Subcutaneous abdominal adipose tissue (tissue), 5 donors: ENCODE data around the gene ZPBP2.

Experiments
- H3K27ac ChIP-seq: one replicate; pipeline ENCODE4 v1.7.0; 2013; ENCODE audit warnings: low read depth, mild to moderate bottlenecking, inconsistent platforms, low read length, moderate library complexity
- H3K27me3 ChIP-seq, 5 donors: one replicate each; pipeline ENCODE4 v1.7.0; 2013; ENCODE audit warnings: low read length in 5 of 5, inconsistent platforms in 1 of 5; ENCODE audit not compliant: control insufficient read depth in 5 of 5, insufficient read depth in 4 of 5
- H3K36me3 ChIP-seq, 5 donors: one replicate each; pipeline ENCODE4 v1.7.0; 2013; ENCODE audit warnings: low read length in 5 of 5; ENCODE audit not compliant: control insufficient read depth in 5 of 5, insufficient read depth in 5 of 5
- H3K4me1 ChIP-seq, 5 donors: one replicate each; pipeline ENCODE4 v1.7.0; 2013; ENCODE audit warnings: low read length in 5 of 5, mild to moderate bottlenecking in 3 of 5, moderate library complexity in 1 of 5; ENCODE audit not compliant: control insufficient read depth in 5 of 5, insufficient read depth in 5 of 5
- H3K4me3 ChIP-seq, 5 donors: one replicate each; pipeline ENCODE4 v1.7.0; 2013; ENCODE audit warnings: low read length in 5 of 5, low read depth in 1 of 5
- H3K9ac ChIP-seq, 5 donors: one replicate each; pipeline ENCODE4 v1.7.0; 2013; ENCODE audit warnings: low read length in 5 of 5, mild to moderate bottlenecking in 4 of 5, moderate library complexity in 3 of 5
- H3K9me3 ChIP-seq, 5 donors: one replicate each; pipeline ENCODE4 v1.7.0; 2013; ENCODE audit warnings: low read length in 5 of 5; ENCODE audit not compliant: control insufficient read depth in 5 of 5
- donor health status: healthy.
- donor health status: healthy.
- donor health status: healthy.
- donor health status: healthy.
- donor health status: healthy.

ZPBP2 gene

GRCh38 chr17:39922006-39922405 is 54.0 kb downstream of the ZPBP2 start:
- peak overlapping the region; percentile 97 for H3K27ac ChIP-seq
- H3K9me3 ChIP-seq, result no peaks in the 10 kb centered on the region
- peaks cover 0 to 47% (median 43%) of the 10 kb centered on the region in 5 donors for H3K36me3 ChIP-seq
- H3K9ac ChIP-seq, result peak overlapping the region in 1 of 5 donors; percentile 62
- peaks cover 19 to 76% (median 68%) of the 10 kb centered on the region in 5 donors for H3K4me1 ChIP-seq
- no peaks in the 10 kb centered on the region for H3K27me3 ChIP-seq
- H3K4me3 ChIP-seq, result no peak overlapping the region

GRCh38 chr17:39923230-39923629 is 55.2 kb downstream of the ZPBP2 start:
- peaks cover 19 to 80% (median 75%) of the 10 kb centered on the region in 5 donors for H3K4me1 ChIP-seq
- H3K4me3 ChIP-seq, result peak overlapping the region in 1 of 5 donors; percentile 18
- peak overlapping the region; percentile 97 for H3K27ac ChIP-seq
- peaks cover 0 to 47% (median 43%) of the 10 kb centered on the region in 5 donors for H3K36me3 ChIP-seq
- H3K27me3 ChIP-seq, result no peaks in the 10 kb centered on the region
- peak overlapping the region in 2 of 5 donors; percentile 5 to 89 for H3K9ac ChIP-seq
- H3K9me3 ChIP-seq, result no peaks in the 10 kb centered on the region

GRCh38 chr17:39923836-39924690 is 56.1 kb downstream of the ZPBP2 start:
- Histone ChIP-seq H3K9me3 (no peaks in the 10 kb centered on the region), H3K36me3 (peaks cover 0 to 45% (median 41%) of the 10 kb centered on the region in 5 donors), H3K4me1 (peaks cover 24 to 86% (median 80%) of the 10 kb centered on the region in 5 donors), H3K9ac (peak overlapping the region in 4 of 5 donors; percentile 26 to 94 (median 70)), H3K27ac (peak overlapping the region; percentile 97), H3K27me3 (no peaks in the 10 kb centered on the region), H3K4me3 (peak overlapping the region in 2 of 5 donors; percentile 13 to 82)

GRCh38 chr17:39924691-39925055 is 56.7 kb downstream of the ZPBP2 start:
- Histone ChIP-seq H3K9me3 (no peaks in the 10 kb centered on the region), H3K4me1 (peaks cover 27 to 92% (median 85%) of the 10 kb centered on the region in 5 donors), H3K36me3 (peaks cover 0 to 40% (median 38%) of the 10 kb centered on the region in 5 donors), H3K9ac (peak overlapping the region in 4 of 5 donors; percentile 26 to 94 (median 70)), H3K27me3 (no peaks in the 10 kb centered on the region), H3K4me3 (peak overlapping the region in 3 of 5 donors; percentile 13 to 90 (median 82)), H3K27ac (peak overlapping the region; percentile 97)

- Histone ChIP-seq H3K9ac (peak overlapping the region; percentile 88 to 94 (median 90)), H3K9me3 (no peaks in the 10 kb centered on the region), H3K27me3 (no peaks in the 10 kb centered on the region), H3K27ac (peak overlapping the region; percentile 97), H3K36me3 (peaks cover 0 to 35% (median 32%) of the 10 kb centered on the region in 5 donors), H3K4me1 (peaks cover 25 to 85% (median 81%) of the 10 kb centered on the region in 5 donors), H3K4me3 (peak overlapping the region; percentile 80 to 90 (median 82))
Observed at GRCh38 chr17:39925282-39926134, 57.5 kb downstream of the ZPBP2 start.

- no peaks in the 10 kb centered on the region for H3K27me3 ChIP-seq
- no peaks in the 10 kb centered on the region for H3K9me3 ChIP-seq
- H3K36me3 ChIP-seq, result peaks cover 0 to 30% (median 29%) of the 10 kb centered on the region in 5 donors
- H3K9ac ChIP-seq, result peak overlapping the region; percentile 88 to 94 (median 90)
- H3K4me3 ChIP-seq, result peak overlapping the region; percentile 80 to 90 (median 82)
- H3K27ac ChIP-seq, result peak overlapping the region; percentile 97
- H3K4me1 ChIP-seq, result peaks cover 22 to 78% (median 74%) of the 10 kb centered on the region in 5 donors
Observed at GRCh38 chr17:39926135-39926587, 58.2 kb downstream of the ZPBP2 start.

GRCh38 chr17:39926588-39927100 is 58.6 kb downstream of the ZPBP2 start:
- H3K4me3 ChIP-seq, result peak overlapping the region; percentile 80 to 90 (median 82)
- H3K27ac ChIP-seq, result peak overlapping the region; percentile 97
- peak overlapping the region; percentile 88 to 94 (median 90) for H3K9ac ChIP-seq
- peaks cover 18 to 73% (median 70%) of the 10 kb centered on the region in 5 donors for H3K4me1 ChIP-seq
- peaks cover 0 to 25% (median 24%) of the 10 kb centered on the region in 5 donors for H3K36me3 ChIP-seq
- H3K9me3 ChIP-seq, result no peaks in the 10 kb centered on the region
- H3K27me3 ChIP-seq, result no peaks in the 10 kb centered on the region
